ENCODE data around the gene ADGRF3. TPM values are rescaled to one million over a fixed set of nuclear protein-coding genes. Genes with fewer than 3 reads are reported as not detected.
"Not testable (repeated sequence)": the region's sequence is repeated elsewhere in the genome, so short reads cannot be mapped to it uniquely, and the experiment has no call there.

ADGRF3 gene
- total RNA-seq, 1 donor from 2014 or later, result 0.16 TPM

DNA sequence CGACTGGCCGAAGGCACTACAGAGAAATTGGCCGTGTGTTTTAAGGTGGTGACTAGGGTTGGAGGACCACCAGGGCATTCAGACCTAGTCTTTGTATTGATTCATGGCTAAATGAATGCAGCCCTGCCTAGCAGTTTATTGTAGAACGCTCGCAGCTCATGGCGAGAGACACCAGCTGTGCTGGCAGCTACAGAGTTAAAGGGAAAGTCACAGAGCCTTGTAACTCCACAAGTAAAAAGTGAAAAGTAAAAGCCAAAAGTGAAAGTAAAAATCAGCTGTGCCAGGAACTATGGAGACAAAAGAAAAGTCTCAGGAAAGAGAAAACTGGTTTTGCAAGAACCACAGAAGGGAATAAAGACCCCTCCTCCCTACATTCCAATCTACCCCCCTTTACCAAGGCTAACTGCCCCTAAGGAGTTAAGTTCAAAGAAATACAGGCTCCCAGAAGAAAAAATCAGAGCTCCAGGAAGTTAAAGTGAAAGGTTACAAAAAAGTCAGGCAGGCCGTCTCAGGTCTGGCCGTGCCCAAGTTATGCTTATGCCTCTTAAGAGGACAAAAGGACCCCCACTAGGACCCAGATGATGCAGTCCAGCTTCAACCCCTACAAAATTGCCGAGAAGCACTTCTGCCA, 47.0 kb downstream of the ADGRF3 start:
- ATAC-seq, result peak; percentile 44
- intact Hi-C loops (cut with DNase I), result no loop called here
- DNase-seq (ENCODE audit: missing footprints), result no peak

GRCh38 chr2:26298638-26299393, 47.8 kb downstream of the ADGRF3 start:
- intact Hi-C loops (cut with DNase I), result no loop called here
- DNase-seq (ENCODE audit: missing footprints) (no peak), ATAC-seq (peak; percentile 69)

- intact Hi-C loops (cut with DNase I), result no loop called here
- ATAC-seq (no peak), DNase-seq (ENCODE audit: missing footprints) (no peak)
Measured at GRCh38 chr2:26298286-26298637, 48.3 kb downstream of the ADGRF3 start.

GRCh38 chr2:26297061-26297460, 49.5 kb downstream of the ADGRF3 start:
- DNase-seq (ENCODE audit: missing footprints) (no peak), ATAC-seq (no peak)
- intact Hi-C loops (cut with DNase I), result no loop called here

DNA sequence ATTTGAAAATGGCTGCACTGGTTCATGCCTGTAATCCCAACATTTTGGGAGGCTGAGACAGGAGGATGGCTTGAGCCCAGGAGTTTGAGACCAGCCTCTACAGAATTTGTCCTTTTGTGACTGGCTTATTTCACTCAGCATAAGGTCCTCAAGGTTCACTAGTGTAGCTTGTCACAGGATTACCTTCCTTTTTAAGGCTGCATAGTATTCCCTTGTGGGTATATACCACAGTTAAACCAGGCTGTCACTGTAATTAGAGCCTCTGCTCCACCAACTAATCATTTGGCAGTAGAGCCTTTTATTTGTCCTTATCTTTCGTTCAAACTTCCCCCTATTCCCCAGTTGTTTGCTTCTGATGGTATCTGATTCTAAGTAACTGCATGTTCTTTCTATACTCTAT, 51.1 kb downstream of the ADGRF3 start:
- ATAC-seq (no peak), DNase-seq (ENCODE audit: missing footprints) (no peak)
- intact Hi-C loops (cut with DNase I), result no loop called here

- intact Hi-C loops (cut with DNase I), result no loop called here
- no peak for ATAC-seq
- DNase-seq (ENCODE audit: missing footprints), result no peak
Measured at GRCh38 chr2:26292646-26293045, 53.9 kb downstream of the ADGRF3 start.

DNA sequence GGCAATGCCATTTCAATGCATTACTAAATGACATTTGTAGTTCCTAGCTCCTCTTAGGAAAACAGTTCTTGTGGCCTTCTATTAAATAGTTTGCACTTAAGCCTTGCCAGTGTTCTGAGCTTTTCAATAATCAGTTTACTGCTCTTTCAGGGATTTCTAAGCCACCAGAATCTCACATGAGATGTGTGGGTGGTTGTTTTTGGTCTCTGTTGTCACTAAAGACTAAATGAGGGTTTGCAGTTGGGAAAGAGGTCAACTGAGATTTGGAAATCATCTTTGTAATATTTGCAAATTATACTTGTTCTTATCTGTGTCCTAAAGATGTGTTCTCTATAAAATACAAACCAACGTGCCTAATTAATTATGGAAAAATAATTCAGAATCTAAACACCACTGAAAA, 56.6 kb downstream of the ADGRF3 start:
- no peak for ATAC-seq
- intact Hi-C loops (cut with DNase I), result no loop called here
- DNase-seq (ENCODE audit: missing footprints), result no peak

GRCh38 chr2:26285931-26286330, 60.7 kb downstream of the ADGRF3 start:
- intact Hi-C loops (cut with DNase I), result no loop called here
- DNase-seq (ENCODE audit: missing footprints), result no peak
- no peak for ATAC-seq

DNA sequence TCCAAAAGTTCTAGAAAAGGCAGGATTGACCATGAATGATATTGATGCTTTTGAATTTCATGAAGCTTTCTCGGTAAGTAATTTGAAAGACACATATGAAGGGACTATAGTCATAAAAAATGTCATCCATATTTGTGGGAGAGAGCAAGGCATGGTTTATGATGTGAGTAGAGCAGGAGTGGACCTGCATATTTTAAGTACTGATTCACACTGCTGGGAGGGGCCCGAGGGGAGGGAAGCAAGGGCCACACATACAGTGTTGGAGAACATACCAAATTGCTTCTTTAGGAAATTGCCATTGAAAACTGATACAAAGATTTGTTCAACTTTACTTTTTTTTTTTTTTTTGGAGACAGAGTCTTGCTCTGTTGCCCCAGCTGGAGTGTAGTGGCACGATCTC, 62.5 kb downstream of the ADGRF3 start:
- DNase-seq (ENCODE audit: missing footprints) (no peak), ATAC-seq (no peak)
- intact Hi-C loops (cut with DNase I), result no loop called here

DNA sequence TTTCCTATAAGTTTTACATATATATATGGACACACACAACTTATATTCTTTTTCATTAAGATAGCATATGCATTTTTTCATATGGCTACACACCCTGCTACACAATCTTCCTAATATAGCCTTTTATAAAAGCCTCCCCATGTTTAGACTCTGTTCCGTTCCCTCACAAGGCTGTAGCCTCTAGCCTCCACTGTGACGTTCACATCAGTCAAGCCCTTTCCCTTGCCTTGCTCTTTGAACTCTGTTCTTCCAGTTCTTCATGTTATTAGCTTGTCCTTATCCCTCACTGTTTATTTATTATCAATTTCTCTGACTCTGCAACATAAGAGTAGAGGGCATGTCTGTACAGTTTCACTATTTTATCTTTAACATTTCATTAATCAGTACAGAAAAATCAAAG, 63.0 kb downstream of the ADGRF3 start:
- intact Hi-C loops (cut with DNase I), result no loop called here

DNA sequence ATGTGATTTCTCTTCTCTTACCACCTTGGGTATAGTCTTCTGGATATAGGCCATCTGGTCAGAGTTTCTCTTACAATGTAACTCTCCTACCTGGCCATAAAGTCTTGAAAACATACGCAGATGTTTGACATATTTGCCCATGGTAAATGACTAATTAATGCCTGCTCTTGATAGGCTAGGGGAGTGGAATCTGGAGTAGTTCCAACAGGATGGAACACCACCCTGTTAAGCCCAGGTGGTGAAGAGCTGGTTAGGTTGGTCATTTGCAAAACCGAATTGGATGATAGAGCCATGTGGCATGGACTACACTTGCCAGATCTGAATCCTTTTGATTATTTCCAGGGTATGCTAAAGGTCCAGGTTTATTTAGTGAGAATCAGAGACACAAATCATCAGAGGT, 65.4 kb downstream of the ADGRF3 start:
- ATAC-seq (no peak), DNase-seq (ENCODE audit: missing footprints) (no peak)
- intact Hi-C loops (cut with DNase I), result no loop called here

More for the DNA sequence above, 63.0 kb downstream of the ADGRF3 start:
- DNase-seq (ENCODE audit: missing footprints) (no peak), ATAC-seq (no peak)

DNA sequence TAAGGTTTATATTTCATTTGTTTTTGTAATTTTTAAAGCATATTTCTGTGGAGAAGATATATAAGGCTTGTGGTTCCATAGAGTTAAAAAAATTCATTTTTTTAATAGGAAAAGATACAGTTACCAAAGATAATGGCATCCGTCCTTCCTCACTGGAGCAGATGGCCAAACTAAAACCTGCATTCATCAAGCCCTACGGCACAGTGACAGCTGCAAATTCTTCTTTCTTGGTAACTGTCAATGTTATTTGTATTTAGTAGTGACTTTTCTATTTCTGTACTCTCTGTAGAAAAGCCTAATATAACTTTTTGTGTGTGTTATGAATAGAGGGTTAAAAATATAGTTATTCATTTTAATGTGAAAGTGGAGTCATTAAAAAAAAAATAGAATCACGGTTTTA, 66.7 kb downstream of the ADGRF3 start:
- intact Hi-C loops (cut with DNase I), result no loop called here
- DNase-seq (ENCODE audit: missing footprints), result no peak
- ATAC-seq, result no peak

GRCh38 chr2:26276484-26277227, 69.9 kb downstream of the ADGRF3 start:
- DNase-seq (ENCODE audit: missing footprints) (no peak), ATAC-seq (no peak)
- intact Hi-C loops (cut with DNase I), result loop anchor here (2.0 kb wide), 1 partner anchor 42 kb away; no protein-coding TSS in a partner anchor

DNA sequence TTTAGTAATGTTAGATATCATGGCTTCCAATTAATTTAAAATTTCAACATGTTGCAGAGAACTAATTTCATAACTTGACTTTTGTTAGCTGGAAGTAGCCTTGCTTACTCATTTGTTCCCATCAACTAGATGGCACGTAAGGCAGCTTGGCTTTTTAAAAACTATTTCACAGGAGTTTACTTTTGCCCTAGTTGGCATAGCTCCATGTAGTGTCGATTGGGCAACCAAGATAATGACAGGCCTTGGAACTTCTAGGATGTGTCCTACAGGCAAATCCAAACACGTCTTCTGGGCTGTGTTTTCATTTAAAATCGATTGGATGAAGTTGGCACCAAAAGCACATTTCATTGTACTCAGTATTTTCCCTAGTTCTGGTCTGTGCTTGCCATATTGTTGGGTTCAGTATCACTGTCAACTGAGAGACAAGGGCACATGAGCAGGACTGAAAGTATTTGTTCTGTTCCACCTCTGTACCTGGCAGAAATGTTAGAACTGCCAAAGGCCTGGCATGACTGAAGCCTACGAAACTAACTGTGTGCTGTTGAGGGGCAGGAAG, 72.5 kb downstream of the ADGRF3 start:
- intact Hi-C loops (cut with DNase I), result loop anchor here (2.0 kb wide), 1 partner anchor 29 kb away; the partner anchor contains the start of genes HADHA and HADHB
- peak; percentile 89 for ATAC-seq
- no peak for DNase-seq (ENCODE audit: missing footprints)

DNA sequence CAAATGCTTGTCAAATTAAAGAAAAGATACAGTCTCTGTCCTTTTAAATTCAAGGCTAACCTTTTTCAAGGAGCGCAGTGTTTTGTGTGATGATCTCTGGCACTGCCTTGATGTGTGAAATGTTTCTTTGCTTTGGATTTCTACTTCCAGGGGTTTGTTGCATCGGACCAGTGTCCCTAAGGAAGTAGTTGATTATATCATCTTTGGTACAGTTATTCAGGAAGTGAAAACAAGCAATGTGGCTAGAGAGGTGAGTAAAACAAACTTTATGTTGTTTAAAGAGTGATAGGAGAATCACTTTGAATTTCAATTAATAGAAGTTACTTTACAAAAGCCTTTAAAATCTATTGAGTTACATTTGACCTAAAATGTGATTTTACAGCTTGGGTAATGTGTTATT, 73.1 kb downstream of the ADGRF3 start:
- ATAC-seq (no peak), DNase-seq (ENCODE audit: missing footprints) (no peak)
- intact Hi-C loops (cut with DNase I), result no loop called here

DNA sequence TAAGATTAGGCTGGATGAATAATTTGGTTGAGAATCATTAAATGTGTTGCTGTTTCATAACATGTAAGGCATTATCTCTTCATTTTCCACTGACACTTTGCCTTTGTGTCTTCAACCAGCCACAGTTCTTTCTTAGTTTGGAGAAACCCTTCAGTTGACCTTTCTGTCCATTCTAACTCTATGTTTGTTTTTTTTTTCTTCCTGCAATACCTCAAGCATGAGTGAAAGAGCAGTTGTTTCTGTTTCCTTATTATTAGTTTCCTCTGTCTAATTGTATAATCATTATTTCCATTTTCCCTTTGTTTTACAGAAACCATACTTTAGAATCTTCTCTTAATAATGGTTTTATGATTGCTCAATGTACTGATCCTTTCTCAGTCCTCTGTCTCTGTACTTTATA, 76.2 kb downstream of the ADGRF3 start:
- DNase-seq (ENCODE audit: missing footprints) (no peak), ATAC-seq (no peak)
- intact Hi-C loops (cut with DNase I), result no loop called here

GRCh38 chr2:26269571-26270158, 76.9 kb downstream of the ADGRF3 start:
- no peak for DNase-seq (ENCODE audit: missing footprints)
- intact Hi-C loops (cut with DNase I), result loop anchor here (2.0 kb wide), 1 partner anchor 15 kb away; no protein-coding TSS in a partner anchor
- ATAC-seq, result no peak

DNA sequence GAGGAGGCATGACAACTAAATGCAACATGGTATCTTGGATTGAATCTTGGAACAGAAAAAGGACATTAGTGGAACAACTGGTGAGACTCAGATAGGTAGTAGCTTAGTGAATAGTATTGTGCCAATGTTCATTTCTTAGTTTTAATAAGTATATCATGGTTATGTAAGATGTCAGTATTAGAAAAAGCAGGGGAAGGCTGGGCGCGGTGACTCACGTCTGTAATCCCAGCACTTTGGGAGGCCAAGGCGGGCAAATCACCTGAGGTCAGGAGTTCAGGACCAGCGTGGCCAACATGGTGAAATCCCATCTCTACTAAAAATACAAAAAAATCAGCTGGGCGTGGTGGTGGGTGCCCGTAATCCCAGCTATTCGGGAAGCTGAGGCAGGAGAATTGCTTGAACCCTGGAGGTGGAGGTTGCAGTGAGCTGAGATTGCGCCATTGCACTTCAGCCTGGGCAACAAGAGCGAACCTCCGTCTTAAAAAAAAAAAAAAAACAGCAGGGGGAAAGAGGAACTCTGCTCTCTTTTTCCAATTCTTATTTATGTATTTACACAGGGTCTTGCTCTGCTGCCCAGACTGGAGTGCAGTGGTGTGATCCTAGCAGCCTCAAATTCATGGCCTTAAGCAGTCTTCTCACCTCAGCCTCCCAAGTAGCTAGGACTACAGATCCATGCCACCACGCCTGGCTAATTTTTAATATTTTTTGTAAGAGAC, 77.8 kb downstream of the ADGRF3 start:
- not testable (repeated sequence) for ATAC-seq; DNase-seq (ENCODE audit: missing footprints)
- intact Hi-C loops (cut with DNase I), result loop anchor here (2.0 kb wide), 1 partner anchor 14 kb away; no protein-coding TSS in a partner anchor
